ENCODE measurements around the gene ANLN. TPM values are rescaled to one million over a fixed set of nuclear protein-coding genes. Genes with fewer than 3 reads are reported as not detected.

Gene ANLN
- total and polyA plus RNA-seq, 2 experiments from 2014 or later: 26.9 to 66.7 TPM

DNA sequence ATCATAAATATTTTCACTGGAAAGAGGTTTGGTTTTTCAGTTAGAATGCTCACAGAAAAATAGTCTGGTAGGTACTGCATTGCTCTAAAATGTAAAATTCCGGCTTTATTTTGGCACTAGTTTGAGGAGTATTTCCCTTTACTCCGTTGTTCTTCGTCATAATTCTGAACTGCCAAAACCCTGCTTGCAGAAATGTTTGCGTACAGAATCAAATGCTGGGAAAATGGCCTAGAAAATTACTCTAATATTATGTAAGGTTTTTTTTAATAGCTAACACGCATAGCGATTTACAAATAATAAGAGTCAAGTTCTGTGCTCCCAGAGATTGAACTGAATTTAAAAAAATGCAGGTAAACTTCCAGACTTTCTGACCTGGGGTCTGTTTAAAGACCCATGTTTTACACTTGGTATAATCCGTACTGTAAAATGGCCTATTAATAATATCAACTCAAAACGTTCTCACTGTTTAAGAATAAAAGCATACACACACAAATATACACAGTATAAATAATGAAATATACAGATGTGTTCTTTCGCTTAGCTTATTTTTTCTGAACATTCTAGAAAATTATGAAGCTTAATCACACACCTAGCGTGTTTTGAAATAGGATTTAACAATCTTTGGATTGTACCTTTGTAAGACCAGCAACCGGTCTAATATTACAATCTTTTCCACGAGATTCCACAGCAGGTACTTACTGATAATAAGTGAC lies 23.5 kb upstream of the ANLN start (continued):
- TF ChIP-seq, protein P1, sequence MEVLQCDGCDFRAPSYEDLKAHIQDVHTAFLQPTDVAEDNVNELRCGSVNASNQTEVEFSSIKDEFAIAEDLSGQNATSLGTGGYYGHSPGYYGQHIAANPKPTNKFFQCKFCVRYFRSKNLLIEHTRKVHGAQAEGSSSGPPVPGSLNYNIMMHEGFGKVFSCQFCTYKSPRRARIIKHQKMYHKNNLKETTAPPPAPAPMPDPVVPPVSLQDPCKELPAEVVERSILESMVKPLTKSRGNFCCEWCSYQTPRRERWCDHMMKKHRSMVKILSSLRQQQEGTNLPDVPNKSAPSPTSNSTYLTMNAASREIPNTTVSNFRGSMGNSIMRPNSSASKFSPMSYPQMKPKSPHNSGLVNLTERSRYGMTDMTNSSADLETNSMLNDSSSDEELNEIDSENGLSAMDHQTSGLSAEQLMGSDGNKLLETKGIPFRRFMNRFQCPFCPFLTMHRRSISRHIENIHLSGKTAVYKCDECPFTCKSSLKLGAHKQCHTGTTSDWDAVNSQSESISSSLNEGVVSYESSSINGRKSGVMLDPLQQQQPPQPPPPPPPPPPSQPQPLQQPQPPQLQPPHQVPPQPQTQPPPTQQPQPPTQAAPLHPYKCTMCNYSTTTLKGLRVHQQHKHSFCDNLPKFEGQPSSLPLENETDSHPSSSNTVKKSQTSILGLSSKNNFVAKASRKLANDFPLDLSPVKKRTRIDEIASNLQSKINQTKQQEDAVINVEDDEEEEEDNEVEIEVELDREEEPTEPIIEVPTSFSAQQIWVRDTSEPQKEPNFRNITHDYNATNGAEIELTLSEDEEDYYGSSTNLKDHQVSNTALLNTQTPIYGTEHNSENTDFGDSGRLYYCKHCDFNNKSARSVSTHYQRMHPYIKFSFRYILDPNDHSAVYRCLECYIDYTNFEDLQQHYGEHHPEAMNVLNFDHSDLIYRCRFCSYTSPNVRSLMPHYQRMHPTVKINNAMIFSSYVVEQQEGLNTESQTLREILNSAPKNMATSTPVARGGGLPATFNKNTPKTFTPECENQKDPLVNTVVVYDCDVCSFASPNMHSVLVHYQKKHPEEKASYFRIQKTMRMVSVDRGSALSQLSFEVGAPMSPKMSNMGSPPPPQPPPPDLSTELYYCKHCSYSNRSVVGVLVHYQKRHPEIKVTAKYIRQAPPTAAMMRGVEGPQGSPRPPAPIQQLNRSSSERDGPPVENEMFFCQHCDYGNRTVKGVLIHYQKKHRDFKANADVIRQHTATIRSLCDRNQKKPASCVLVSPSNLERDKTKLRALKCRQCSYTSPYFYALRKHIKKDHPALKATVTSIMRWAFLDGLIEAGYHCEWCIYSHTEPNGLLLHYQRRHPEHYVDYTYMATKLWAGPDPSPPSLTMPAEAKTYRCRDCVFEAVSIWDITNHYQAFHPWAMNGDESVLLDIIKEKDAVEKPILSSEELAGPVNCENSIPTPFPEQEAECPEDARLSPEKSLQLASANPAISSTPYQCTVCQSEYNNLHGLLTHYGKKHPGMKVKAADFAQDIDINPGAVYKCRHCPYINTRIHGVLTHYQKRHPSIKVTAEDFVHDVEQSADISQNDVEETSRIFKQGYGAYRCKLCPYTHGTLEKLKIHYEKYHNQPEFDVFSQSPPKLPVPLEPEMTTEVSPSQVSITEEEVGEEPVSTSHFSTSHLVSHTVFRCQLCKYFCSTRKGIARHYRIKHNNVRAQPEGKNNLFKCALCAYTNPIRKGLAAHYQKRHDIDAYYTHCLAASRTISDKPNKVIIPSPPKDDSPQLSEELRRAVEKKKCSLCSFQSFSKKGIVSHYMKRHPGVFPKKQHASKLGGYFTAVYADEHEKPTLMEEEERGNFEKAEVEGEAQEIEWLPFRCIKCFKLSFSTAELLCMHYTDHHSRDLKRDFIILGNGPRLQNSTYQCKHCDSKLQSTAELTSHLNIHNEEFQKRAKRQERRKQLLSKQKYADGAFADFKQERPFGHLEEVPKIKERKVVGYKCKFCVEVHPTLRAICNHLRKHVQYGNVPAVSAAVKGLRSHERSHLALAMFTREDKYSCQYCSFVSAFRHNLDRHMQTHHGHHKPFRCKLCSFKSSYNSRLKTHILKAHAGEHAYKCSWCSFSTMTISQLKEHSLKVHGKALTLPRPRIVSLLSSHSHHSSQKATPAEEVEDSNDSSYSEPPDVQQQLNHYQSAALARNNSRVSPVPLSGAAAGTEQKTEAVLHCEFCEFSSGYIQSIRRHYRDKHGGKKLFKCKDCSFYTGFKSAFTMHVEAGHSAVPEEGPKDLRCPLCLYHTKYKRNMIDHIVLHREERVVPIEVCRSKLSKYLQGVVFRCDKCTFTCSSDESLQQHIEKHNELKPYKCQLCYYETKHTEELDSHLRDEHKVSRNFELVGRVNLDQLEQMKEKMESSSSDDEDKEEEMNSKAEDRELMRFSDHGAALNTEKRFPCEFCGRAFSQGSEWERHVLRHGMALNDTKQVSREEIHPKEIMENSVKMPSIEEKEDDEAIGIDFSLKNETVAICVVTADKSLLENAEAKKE (CRISPR knock-in tag; IDR thresholded peaks at IDR 0.05): no peak
- no peak for TF ChIP-seq JUNB (IDR thresholded peaks at IDR 0.05; ENCODE audit: unreplicated experiment)
- TF ChIP-seq, protein P2, sequence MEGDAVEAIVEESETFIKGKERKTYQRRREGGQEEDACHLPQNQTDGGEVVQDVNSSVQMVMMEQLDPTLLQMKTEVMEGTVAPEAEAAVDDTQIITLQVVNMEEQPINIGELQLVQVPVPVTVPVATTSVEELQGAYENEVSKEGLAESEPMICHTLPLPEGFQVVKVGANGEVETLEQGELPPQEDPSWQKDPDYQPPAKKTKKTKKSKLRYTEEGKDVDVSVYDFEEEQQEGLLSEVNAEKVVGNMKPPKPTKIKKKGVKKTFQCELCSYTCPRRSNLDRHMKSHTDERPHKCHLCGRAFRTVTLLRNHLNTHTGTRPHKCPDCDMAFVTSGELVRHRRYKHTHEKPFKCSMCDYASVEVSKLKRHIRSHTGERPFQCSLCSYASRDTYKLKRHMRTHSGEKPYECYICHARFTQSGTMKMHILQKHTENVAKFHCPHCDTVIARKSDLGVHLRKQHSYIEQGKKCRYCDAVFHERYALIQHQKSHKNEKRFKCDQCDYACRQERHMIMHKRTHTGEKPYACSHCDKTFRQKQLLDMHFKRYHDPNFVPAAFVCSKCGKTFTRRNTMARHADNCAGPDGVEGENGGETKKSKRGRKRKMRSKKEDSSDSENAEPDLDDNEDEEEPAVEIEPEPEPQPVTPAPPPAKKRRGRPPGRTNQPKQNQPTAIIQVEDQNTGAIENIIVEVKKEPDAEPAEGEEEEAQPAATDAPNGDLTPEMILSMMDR (conservative IDR thresholded peaks at IDR 0.05; ENCODE audit: low read depth in 2 of 2): no peak

DNA sequence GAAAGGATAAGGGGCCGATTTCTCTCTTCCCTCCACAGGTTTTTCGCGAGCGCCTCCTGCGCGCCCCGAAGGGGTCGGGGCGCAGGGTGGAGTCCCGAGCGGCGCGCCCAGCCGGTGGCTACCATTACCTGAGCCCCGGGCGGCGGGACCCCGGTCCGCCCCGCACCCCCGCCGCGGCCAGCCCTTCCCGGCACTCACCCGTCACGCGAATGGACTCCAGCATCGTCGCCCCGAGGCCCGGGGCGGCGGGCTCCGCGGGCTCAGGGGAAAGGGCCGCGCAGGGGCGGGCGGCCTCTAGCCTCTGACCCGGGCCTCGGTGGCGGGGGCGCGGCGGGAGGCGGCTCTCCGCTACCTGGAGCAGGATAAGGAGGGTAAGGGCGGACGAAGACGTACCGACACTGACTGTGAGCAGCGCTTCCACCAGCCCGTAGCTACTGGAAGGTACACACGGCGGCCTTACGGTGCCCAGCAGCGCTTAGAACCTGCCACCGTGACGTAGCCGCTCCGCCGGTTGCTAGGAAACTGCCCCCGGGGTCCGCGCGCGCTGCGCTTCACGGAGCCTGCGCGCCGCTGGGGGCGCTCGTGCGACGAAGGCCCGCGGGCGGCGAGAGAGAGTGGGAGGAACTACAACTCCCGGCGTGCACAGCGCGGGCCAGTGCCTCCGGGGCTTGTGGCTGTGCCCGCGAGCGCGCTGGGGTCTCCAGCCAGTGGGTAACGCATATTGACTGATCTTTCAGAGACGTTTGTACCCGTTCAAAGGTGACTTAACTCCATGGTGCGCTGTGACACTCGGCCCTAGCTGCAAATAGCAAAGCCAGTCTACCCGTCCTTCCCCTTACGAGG lies 22.7 kb upstream of the ANLN start:
- ATAC-seq: peak; percentile 96
- Histone ChIP-seq H2AFZ (peak overlapping the region; percentile 95), H4K20me1 (replicated peaks; ENCODE audit: insufficient read depth) (no peaks in the 10 kb centered on the region; the same call in 1 of the 2 replicates), H3K79me2 (replicated peaks; ENCODE audit: insufficient read depth) (no peaks in the 10 kb centered on the region), H3K4me1 (ENCODE audit: insufficient read depth) (no peaks in the 10 kb centered on the region), H3K9me2 (ENCODE audit: insufficient read depth) (no peaks in the 10 kb centered on the region), H3K27me3 (ENCODE audit: insufficient read depth) (peaks cover 70% of the 10 kb centered on the region), H3K4me3 (peak overlapping the region; percentile 85), H3K27ac (ENCODE audit: low read depth) (no peak overlapping the region), H3F3A (replicated peaks; ENCODE audit: low read depth) (no peaks in the 10 kb centered on the region), H3K36me3 (ENCODE audit: insufficient read depth) (no peaks in the 10 kb centered on the region), H3K4me2 (peak overlapping the region; percentile 82)
- peak; percentile 95 for DNase-seq (ENCODE audit: low spot score)
- Mint-ChIP-seq H3K9me3 (no peaks in the 10 kb centered on the region), H3K4me1 (no peaks in the 10 kb centered on the region), H3K4me3 (peak overlapping the region; percentile 89), H3K27me3 (ENCODE audit: insufficient read depth, low read depth, poor library complexity) (peaks cover 57% of the 10 kb centered on the region), H3K36me3 (ENCODE audit: low read depth) (no peaks in the 10 kb centered on the region), H3K27ac (no peak overlapping the region)
- TF ChIP-seq STAT1 (IDR thresholded peaks at IDR 0.05; ENCODE audit: unreplicated experiment) (no peak), EZH2 (IDR thresholded peaks at IDR 0.05; ENCODE audit: low read depth, unreplicated experiment) (peak; percentile 14), CREB1 (CRISPR knock-in tag; IDR thresholded peaks at IDR 0.05; ENCODE audit: low read depth) (peak; percentile 89), EZH2phosphoT487 (IDR thresholded peaks at IDR 0.05; ENCODE audit: unreplicated experiment) (no peak), ZNF114 (CRISPR knock-in tag; IDR thresholded peaks at IDR 0.05) (no peak), JUNB (IDR thresholded peaks at IDR 0.05; ENCODE audit: unreplicated experiment) (no peak)
- TF ChIP-seq, protein P2 (conservative IDR thresholded peaks at IDR 0.05; ENCODE audit: low read depth in 2 of 2): peak; percentile 60 to 85
